Fibroblast of pulmonary artery (primary cell): Measurements from ENCODE around the gene MBD6.

ENCODE experiments used
- DNase-seq: peaks from one replicate; pipeline ENCODE4 v3.0.0-alpha.2; 2010; ENCODE audit warnings: low read depth
- H3K4me3 ChIP-seq: replicated peaks from 2 replicates; pipeline ENCODE4 v1.5.1; 2011; ENCODE audit warnings: low read depth, mild to moderate bottlenecking, control low read depth, low read length, moderate library complexity
- CTCF ChIP-seq: IDR thresholded peaks from 2 replicates; pipeline ENCODE4 v1.5.1; 2011; ENCODE audit warnings: mild to moderate bottlenecking, control low read depth, low read length, inconsistent platforms; ENCODE audit errors: missing control alignments

The MBD6 gene

GRCh38 chr12:57535764-57536596 is 13.4 kb downstream of the MBD6 start:
- no peak for DNase-seq
- no peak overlapping the region for H3K4me3 ChIP-seq
- no peak for TF ChIP-seq CTCF

- H3K4me3 ChIP-seq = no peak overlapping the region
- TF ChIP-seq CTCF = no peak
- no peak for DNase-seq
Measured at GRCh38 chr12:57536597-57536942, 13.9 kb downstream of the MBD6 start.

DNA sequence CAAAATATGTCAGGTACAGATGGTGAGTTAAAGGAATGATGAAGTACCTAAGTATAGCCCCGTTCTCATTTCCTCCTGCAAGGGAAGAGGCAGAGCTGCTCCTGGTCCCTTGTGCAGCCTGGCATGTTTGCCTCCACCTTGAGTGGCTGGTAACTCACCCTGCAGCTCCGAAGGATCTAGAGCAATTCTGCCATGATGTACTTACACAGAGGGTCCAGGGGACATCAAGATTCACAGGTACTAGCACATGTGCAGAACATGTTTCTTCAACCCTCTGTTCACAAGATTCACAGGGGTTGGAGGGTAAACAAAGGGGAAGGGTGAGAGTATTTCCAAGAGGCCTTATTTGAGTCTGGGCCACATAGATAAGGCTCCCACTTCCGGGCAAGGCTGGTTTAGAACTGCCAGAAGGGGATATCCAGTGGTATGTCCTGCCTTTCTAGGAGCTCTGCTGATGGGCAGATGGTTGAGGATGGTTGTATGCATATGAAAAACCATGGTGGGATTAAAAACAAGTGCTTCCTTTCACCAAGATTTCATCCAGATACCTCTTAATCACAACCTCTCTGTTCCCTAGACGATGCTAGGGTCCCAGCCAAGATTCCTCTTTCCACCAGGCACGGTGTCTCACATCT is 16.6 kb downstream of the MBD6 start:
- no peak overlapping the region for H3K4me3 ChIP-seq
- no peak for TF ChIP-seq CTCF

GRCh38 chr12:57541001-57541400 is 18.4 kb downstream of the MBD6 start:
- no peak for DNase-seq
- no peak for TF ChIP-seq CTCF
- H3K4me3 ChIP-seq = no peak overlapping the region

More for the DNA sequence above, 16.6 kb downstream of the MBD6 start:
- DNase-seq = no peak

DNA sequence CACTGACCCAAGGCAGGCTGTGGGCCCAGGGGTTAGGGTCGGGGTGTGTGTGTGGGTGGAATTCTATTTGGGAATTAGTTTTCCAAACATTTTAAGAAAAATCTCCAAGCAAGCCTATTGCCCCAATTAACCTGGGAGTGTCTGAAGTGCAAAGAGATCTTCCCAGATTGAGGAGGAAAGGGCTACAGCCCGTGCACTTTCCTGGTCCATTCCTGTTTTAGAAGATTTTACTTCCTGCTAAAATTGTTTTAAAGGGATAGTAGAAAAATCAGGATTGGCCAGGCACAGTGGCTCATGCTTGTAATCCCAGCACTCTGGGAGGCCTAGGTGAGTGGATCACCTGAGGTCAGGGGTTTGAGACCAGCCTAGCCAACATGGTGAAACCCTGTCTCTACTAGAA is 19.1 kb downstream of the MBD6 start:
- no peak overlapping the region for H3K4me3 ChIP-seq
- TF ChIP-seq CTCF = no peak
- no peak for DNase-seq

- H3K4me3 ChIP-seq = no peak overlapping the region
- no peak for TF ChIP-seq CTCF
- no peak for DNase-seq
Measured at GRCh38 chr12:57543581-57543980, 21.0 kb downstream of the MBD6 start.
